CD4-positive, alpha-beta memory T cell (primary cell): ENCODE results near the gene OR14I1. TPM values are rescaled to one million over a fixed set of nuclear protein-coding genes. Genes with fewer than 3 reads are reported as not detected.

Experiments
- CTCF ChIA-PET: fragments of 350-600 bp; sonication (Branson Sonifier 250); formaldehyde crosslinking; loops from one replicate; lab custom pipeline; 2021; ENCODE audit warnings: inconsistent platforms; ENCODE audit not compliant: partially characterized antibody; lab: Charles Lee
- POLR2A ChIA-PET: fragments of 350-600 bp; sonication (Branson Sonifier 250); formaldehyde crosslinking; loops from one replicate; lab custom pipeline; 2021; ENCODE audit not compliant: partially characterized antibody; lab: Charles Lee
- DNase-seq, 5 donors: peaks; one replicate each; pipeline versions ENCODE4 v3.0.0 to v3.0.0-alpha.2; 2020 to 2022; ENCODE audit warnings: mixed read lengths in 1 of 5
- H3K27ac ChIP-seq: one replicate; pipeline ENCODE4 v1.7.0; 2013; ENCODE audit warnings: low read depth, low read length
- H3K27me3 ChIP-seq: 2 replicates; pipeline ENCODE4 v1.7.0; 2013; ENCODE audit warnings: mild to moderate bottlenecking, low read length, moderate library complexity; ENCODE audit not compliant: insufficient read depth
- H3K36me3 ChIP-seq: 2 replicates; pipeline ENCODE4 v1.7.0; 2013; ENCODE audit warnings: mild to moderate bottlenecking, low read length, moderate library complexity; ENCODE audit not compliant: insufficient read depth
- H3K4me1 ChIP-seq: 2 replicates; pipeline ENCODE4 v1.7.0; 2013; ENCODE audit warnings: mild to moderate bottlenecking, low read length, moderate library complexity; ENCODE audit not compliant: insufficient read depth
- H3K4me3 ChIP-seq, 2 donors: one replicate each; pipeline ENCODE4 v1.7.0; 2013; ENCODE audit warnings: low read length in 2 of 2, mild to moderate bottlenecking in 1 of 2
- H3K9me3 ChIP-seq, 2 donors: one replicate each; pipeline ENCODE4 v1.7.0; 2013; ENCODE audit warnings: low read length in 2 of 2, control low read depth in 1 of 2; ENCODE audit not compliant: control insufficient read depth in 1 of 2
- H3K27ac Mint-ChIP-seq, 7 donors: one replicate each; pipeline ENCODE4 v1.8.0; 2020 to 2021; ENCODE audit warnings: mixed read lengths in 7 of 7, mild to moderate bottlenecking in 6 of 7, inconsistent platforms in 3 of 7, moderate library complexity in 3 of 7
- H3K27me3 Mint-ChIP-seq, 2 donors: one replicate each; pipeline ENCODE4 v1.8.0; 2020 to 2021; ENCODE audit warnings: mixed read lengths in 2 of 2
- H3K36me3 Mint-ChIP-seq, 2 donors: one replicate each; pipeline ENCODE4 v1.8.0; 2020 to 2021; ENCODE audit warnings: mixed read lengths in 2 of 2, inconsistent platforms in 1 of 2, mild to moderate bottlenecking in 1 of 2
- H3K4me1 Mint-ChIP-seq, 4 donors: one replicate each; pipeline ENCODE4 v1.8.0; 2020 to 2021; ENCODE audit warnings: mixed read lengths in 4 of 4, mild to moderate bottlenecking in 1 of 4
- H3K4me3 Mint-ChIP-seq, 8 donors: one replicate each; pipeline ENCODE4 v1.8.0; 2020 to 2021; ENCODE audit warnings: mixed read lengths in 8 of 8, mild to moderate bottlenecking in 7 of 8, moderate library complexity in 6 of 8, inconsistent platforms in 3 of 8
- H3K9me3 Mint-ChIP-seq, 8 donors: one replicate each; pipeline ENCODE4 v1.8.0; 2020 to 2021; ENCODE audit warnings: mixed read lengths in 8 of 8, mild to moderate bottlenecking in 5 of 8, inconsistent platforms in 3 of 8, moderate library complexity in 1 of 8
- intact Hi-C: fragments of 100-400 bp; cut with micrococcal nuclease; formaldehyde crosslinking; loops from one replicate; pipeline ENCODE4 v1.15.1; 2023
- polyA plus RNA-seq, 2 donors: library from polyadenylated mRNA; unstranded; fragments of 300-500 nt; fragmentation: Illumina TruSeq; gene quantifications; one replicate each; pipeline ENCODE4 v1.2.3, GENCODE V29; 2021
- total RNA-seq, 2 experiments: library from RNA; stranded (reverse); gene quantifications; one replicate each; pipeline ENCODE4 v1.2.3, GENCODE V29; 2021

The OR14I1 gene
- total and polyA plus RNA-seq, 4 experiments from 2014 or later, result not detected

DNA sequence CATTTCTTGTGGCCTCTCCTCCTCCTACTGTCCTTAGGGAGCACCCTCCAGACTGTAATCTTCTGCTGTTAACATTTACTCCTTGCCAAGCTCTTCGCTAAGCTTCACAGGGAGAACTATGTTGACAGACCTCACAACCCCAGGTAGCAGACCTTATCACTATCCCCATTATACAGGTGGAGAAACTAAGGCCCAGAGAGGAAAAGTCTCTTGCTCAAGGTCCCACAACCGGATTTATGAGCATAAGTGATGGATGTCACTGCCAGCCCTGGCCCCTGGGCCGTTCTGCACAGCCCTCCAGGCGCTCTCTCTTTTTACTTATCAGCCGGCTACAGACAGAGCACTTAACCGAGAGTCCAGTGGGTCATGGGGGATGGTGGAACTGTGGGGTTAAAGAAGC, 34.9 kb upstream of the OR14I1 start:
- no peak for DNase-seq
- no peaks in the 10 kb centered on the region for H3K27me3 ChIP-seq
- Mint-ChIP-seq H3K4me3 (no peak overlapping the region), H3K27ac (no peak overlapping the region), H3K9me3 (peaks cover 0 to 6% (median 4%) of the 10 kb centered on the region in 8 donors), H3K27me3 (peaks cover 5 to 10% of the 10 kb centered on the region in 2 donors), H3K36me3 (no peaks in the 10 kb centered on the region), H3K4me1 (peaks cover 0 to 2% (median 0%) of the 10 kb centered on the region in 4 donors)
- intact Hi-C loops, result no loop called here
- no peaks in the 10 kb centered on the region for H3K36me3 ChIP-seq
- CTCF ChIA-PET, result no interaction called here
- no peaks in the 10 kb centered on the region for H3K4me1 ChIP-seq
- H3K27ac ChIP-seq, result no peak overlapping the region
- POLR2A ChIA-PET, result no interaction called here
- H3K9me3 ChIP-seq, result no peaks in the 10 kb centered on the region
- no peak overlapping the region for H3K4me3 ChIP-seq

GRCh38 chr1:248736977-248737376, 34.4 kb upstream of the OR14I1 start:
- CTCF ChIA-PET, result no interaction called here
- Histone ChIP-seq H3K27ac (no peak overlapping the region), H3K4me3 (no peak overlapping the region)

GRCh38 chr1:248733566-248733965, 31.0 kb upstream of the OR14I1 start:
- no peaks in the 10 kb centered on the region for H3K4me1 Mint-ChIP-seq
- Histone ChIP-seq H3K9me3 (no peaks in the 10 kb centered on the region), H3K36me3 (no peaks in the 10 kb centered on the region), H3K27ac (no peak overlapping the region), H3K4me3 (no peak overlapping the region), H3K27me3 (no peaks in the 10 kb centered on the region), H3K4me1 (no peaks in the 10 kb centered on the region)
- H3K4me3 Mint-ChIP-seq, result no peak overlapping the region
- H3K36me3 Mint-ChIP-seq, result no peaks in the 10 kb centered on the region
- intact Hi-C loops, result no loop called here
- peaks cover 0 to 6% (median 4%) of the 10 kb centered on the region in 8 donors for H3K9me3 Mint-ChIP-seq
- CTCF ChIA-PET, result no interaction called here
- no peak for DNase-seq
- H3K27me3 Mint-ChIP-seq, result peaks cover 3 to 7% of the 10 kb centered on the region in 2 donors
- no peak overlapping the region for H3K27ac Mint-ChIP-seq
- POLR2A ChIA-PET, result no interaction called here

More at GRCh38 chr1:248736977-248737376, 34.4 kb upstream of the OR14I1 start:
- Mint-ChIP-seq H3K9me3 (peaks cover 0 to 6% (median 4%) of the 10 kb centered on the region in 8 donors), H3K4me3 (no peak overlapping the region), H3K27me3 (peaks cover 6 to 10% of the 10 kb centered on the region in 2 donors), H3K27ac (no peak overlapping the region), H3K4me1 (peaks cover 0 to 2% (median 0%) of the 10 kb centered on the region in 4 donors), H3K36me3 (no peaks in the 10 kb centered on the region)
- DNase-seq, result no peak
- Histone ChIP-seq H3K27me3 (no peaks in the 10 kb centered on the region), H3K9me3 (no peaks in the 10 kb centered on the region), H3K36me3 (no peaks in the 10 kb centered on the region), H3K4me1 (no peaks in the 10 kb centered on the region)
- intact Hi-C loops, result no loop called here
- POLR2A ChIA-PET, result no interaction called here

DNA sequence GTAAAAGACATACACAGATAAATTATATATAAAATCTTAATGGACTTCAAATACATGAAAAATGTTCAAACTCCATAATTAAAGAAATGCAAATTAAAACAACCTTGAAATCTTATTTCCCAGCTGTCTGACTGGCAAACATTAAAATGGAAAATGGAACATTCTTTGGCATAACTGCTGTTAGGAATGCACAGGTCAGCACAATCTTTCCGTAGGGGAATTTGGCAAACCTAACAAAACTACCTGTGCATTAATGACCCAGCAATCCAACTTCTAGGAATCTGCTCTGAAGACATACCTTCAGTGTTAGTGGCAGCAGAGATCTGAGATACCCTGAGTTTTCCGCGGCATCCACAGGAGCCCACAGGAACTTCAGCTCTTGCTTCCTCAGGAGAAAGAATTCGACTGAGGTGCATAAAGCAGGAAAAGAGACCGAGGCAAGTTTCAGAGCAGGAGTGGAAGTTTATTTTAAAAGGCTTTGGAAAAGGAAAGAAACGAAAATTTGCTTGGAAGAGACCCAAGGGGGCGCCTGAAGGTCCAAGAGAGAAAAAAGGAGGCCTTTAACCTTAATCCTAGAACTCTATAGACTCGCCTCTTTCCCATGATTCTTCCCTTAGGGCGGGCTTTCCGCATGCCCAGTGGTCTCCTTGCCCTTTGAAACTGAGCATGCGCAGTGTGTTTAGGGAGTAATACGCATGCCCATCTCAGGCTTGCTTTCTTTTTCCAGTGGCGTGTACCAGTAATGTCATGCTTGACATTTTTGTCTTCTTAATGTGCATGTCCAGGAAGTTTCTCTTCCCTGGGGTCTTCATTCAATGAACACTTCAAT, 28.2 kb upstream of the OR14I1 start:
- no peak overlapping the region for H3K27ac ChIP-seq
- no peaks in the 10 kb centered on the region for H3K4me1 ChIP-seq
- POLR2A ChIA-PET, result no interaction called here
- Mint-ChIP-seq H3K4me1 (no peaks in the 10 kb centered on the region), H3K27ac (no peak overlapping the region), H3K4me3 (no peak overlapping the region), H3K27me3 (peaks cover 2 to 5% of the 10 kb centered on the region in 2 donors), H3K36me3 (no peaks in the 10 kb centered on the region), H3K9me3 (peaks cover 0 to 9% (median 4%) of the 10 kb centered on the region in 8 donors)
- H3K36me3 ChIP-seq, result no peaks in the 10 kb centered on the region
- no peak for DNase-seq
- no peaks in the 10 kb centered on the region for H3K9me3 ChIP-seq
- CTCF ChIA-PET, result no interaction called here
- no peak overlapping the region for H3K4me3 ChIP-seq
- intact Hi-C loops, result no loop called here
- H3K27me3 ChIP-seq, result no peaks in the 10 kb centered on the region

GRCh38 chr1:248714248-248714647, 11.7 kb upstream of the OR14I1 start:
- DNase-seq, result no peak
- Histone ChIP-seq H3K36me3 (no peaks in the 10 kb centered on the region), H3K27me3 (no peaks in the 10 kb centered on the region), H3K9me3 (no peaks in the 10 kb centered on the region), H3K4me1 (no peaks in the 10 kb centered on the region), H3K27ac (no peak overlapping the region), H3K4me3 (no peak overlapping the region)
- Mint-ChIP-seq H3K9me3 (peaks cover 0 to 35% (median 17%) of the 10 kb centered on the region in 8 donors), H3K36me3 (peaks cover 0 to 3% of the 10 kb centered on the region in 2 donors), H3K27me3 (peaks cover 5 to 8% of the 10 kb centered on the region in 2 donors), H3K27ac (no peak overlapping the region), H3K4me3 (no peak overlapping the region), H3K4me1 (no peaks in the 10 kb centered on the region)
- ChIA-PET POLR2A (no interaction called here), CTCF (no interaction called here)
- intact Hi-C loops, result no loop called here

DNA sequence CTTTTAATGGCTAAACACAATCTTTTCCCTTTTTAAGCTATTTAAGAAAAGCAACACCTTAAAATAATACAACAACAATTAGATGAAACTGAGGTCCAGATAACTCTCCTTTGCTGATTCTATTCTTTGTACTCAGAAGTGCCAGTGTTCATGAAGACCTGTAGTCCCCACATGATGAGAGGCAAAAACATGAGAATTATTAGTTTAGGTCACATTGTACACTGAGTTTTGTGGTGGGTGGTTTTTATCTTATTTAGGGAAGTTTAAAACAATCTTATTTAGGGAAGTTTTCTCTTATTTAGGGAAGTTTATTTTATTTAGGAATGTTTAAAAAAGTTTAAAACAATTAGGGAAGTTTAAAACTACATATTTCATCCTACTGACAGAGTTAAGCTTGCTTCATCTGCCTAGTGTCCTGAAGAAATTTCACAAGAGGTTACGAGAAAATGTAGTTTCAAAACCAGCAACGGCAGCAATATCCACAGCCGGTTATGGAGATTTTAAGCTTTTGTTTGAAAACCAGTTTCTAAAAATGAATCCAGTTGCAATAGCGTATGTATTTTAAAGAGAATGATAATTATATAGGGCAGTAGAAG, 7.8 kb upstream of the OR14I1 start:
- no peaks in the 10 kb centered on the region for H3K9me3 ChIP-seq
- Mint-ChIP-seq H3K4me1 (no peaks in the 10 kb centered on the region), H3K9me3 (peaks cover 0 to 27% (median 17%) of the 10 kb centered on the region in 8 donors), H3K27ac (no peak overlapping the region), H3K27me3 (peaks cover 18 to 25% of the 10 kb centered on the region in 2 donors), H3K4me3 (no peak overlapping the region), H3K36me3 (peaks cover 0 to 3% of the 10 kb centered on the region in 2 donors)
- no peaks in the 10 kb centered on the region for H3K27me3 ChIP-seq
- ChIA-PET CTCF (no interaction called here), POLR2A (no interaction called here)
- intact Hi-C loops, result no loop called here
- DNase-seq, result no peak
- no peak overlapping the region for H3K27ac ChIP-seq
- H3K4me3 ChIP-seq, result no peak overlapping the region
- no peaks in the 10 kb centered on the region for H3K36me3 ChIP-seq
- no peaks in the 10 kb centered on the region for H3K4me1 ChIP-seq

- no peaks in the 10 kb centered on the region for H3K36me3 ChIP-seq
- no peaks in the 10 kb centered on the region for H3K27me3 ChIP-seq
- no peak for DNase-seq
- ChIA-PET CTCF (interaction anchor here (2.1 kb wide), 1 partner anchor 9 kb away, joined by 4 read pairs; no protein-coding TSS in a partner anchor), POLR2A (no interaction called here)
- Mint-ChIP-seq H3K27me3 (peaks cover 13 to 17% of the 10 kb centered on the region in 2 donors), H3K27ac (no peak overlapping the region), H3K9me3 (no peaks in the 10 kb centered on the region), H3K4me1 (no peaks in the 10 kb centered on the region), H3K36me3 (no peaks in the 10 kb centered on the region), H3K4me3 (no peak overlapping the region)
- no peaks in the 10 kb centered on the region for H3K9me3 ChIP-seq
- no peaks in the 10 kb centered on the region for H3K4me1 ChIP-seq
- H3K4me3 ChIP-seq, result no peak overlapping the region
- H3K27ac ChIP-seq, result no peak overlapping the region
- intact Hi-C loops, result no loop called here
Measured at GRCh38 chr1:248704606-248705005, 2.0 kb upstream of the OR14I1 start.
